A549 (cell line): ENCODE measurements around the gene LIMK2. TPM values are rescaled to one million over a fixed set of nuclear protein-coding genes. Genes with fewer than 3 reads are reported as not detected.

Experiments used
- ATAC-seq, 2 experiments: fragments of 200-7000 bp in 1 of 2; fragments of >200 bp in 1 of 2; cut with Nextera tagmentation in 1 of 2; cut with Tn5 transposase in 1 of 2; 3 replicates each; pipeline versions ENCODE4 v1.8.0 to v1.9.1; 2018 to 2020; ENCODE audit warnings: mild to moderate bottlenecking in 1 of 2, moderate library complexity in 1 of 2
- CTCF ChIA-PET: fragments of 300-600 bp; sonication (Branson Sonifier 250); formaldehyde crosslinking; extraction: SDS; loops from one replicate; lab custom pipeline; 2021; ENCODE audit warnings: antibody characterized with exemption, inconsistent platforms; lab: Yijun Ruan, JAX
- POLR2A ChIA-PET: fragments of 350-600 bp; formaldehyde crosslinking; extraction: SDS; loops from one replicate; lab custom pipeline; 2021; ENCODE audit warnings: antibody characterized with exemption, inconsistent platforms; lab: Yijun Ruan, JAX
- DNase-seq, 2 experiments: peaks; one replicate each; pipeline versions ENCODE4 v3.0.0 to v3.0.0-alpha.2; 2011 to 2016; ENCODE audit warnings: low read depth in 1 of 2, low spot score in 1 of 2
- FAIRE-seq: peaks from 2 replicates; lab custom pipeline; 2011; peaks lifted over from hg19 to GRCh38; lab: Jason Lieb, UNC
- H3K27ac ChIP-seq, 2 experiments: fragments of >200 bp; sonication (Bioruptor Twin); formaldehyde crosslinking; 3 replicates each; pipeline ENCODE4 v1.5.1; 2016 to 2017
- H3K4me1 ChIP-seq: fragments of >200 bp; sonication (Bioruptor Twin); formaldehyde crosslinking; 3 replicates; pipeline ENCODE4 v1.6.1; 2016
- H3K4me2 ChIP-seq: fragments of >200 bp; sonication (Bioruptor Twin); formaldehyde crosslinking; 3 replicates; pipeline ENCODE4 v1.6.1; 2016
- H3K4me3 ChIP-seq: fragments of >200 bp; sonication (Bioruptor Twin); formaldehyde crosslinking; 3 replicates; pipeline ENCODE4 v1.5.1; 2016
- H3K9me3 ChIP-seq: fragments of >200 bp; sonication (Bioruptor Twin); formaldehyde crosslinking; 3 replicates; pipeline ENCODE4 v1.6.1; 2016
- ATOH8 ChIP-seq: fragments of 250-450 bp; sonication (Bioruptor Pico); IDR thresholded peaks from 2 replicates; pipeline ENCODE4 v1.5.0; 2020; ENCODE audit warnings: low read depth, mild to moderate bottlenecking, moderate library complexity
- CBX2 ChIP-seq: fragments of 200-600 bp; sonication (generic); IDR thresholded peaks from 2 replicates; pipeline ENCODE4 v1.6.1; 2016; ENCODE audit warnings: low read depth, mild to moderate bottlenecking, borderline replicate concordance
- CTCF ChIP-seq: fragments of >200 bp; sonication (Bioruptor Twin); formaldehyde crosslinking; IDR thresholded peaks from 3 replicates; pipeline ENCODE4 v1.5.1; 2016
- E2F6 ChIP-seq: IDR thresholded peaks from 2 replicates; pipeline ENCODE4 v1.6.1; 2012; ENCODE audit warnings: low read depth, borderline replicate concordance
- HDAC2 ChIP-seq: fragments of 200-600 bp; sonication (generic); IDR thresholded peaks from 2 replicates; pipeline ENCODE4 v1.6.1; 2016
- HES2 ChIP-seq: fragments of >200 bp; sonication (Bioruptor Twin); formaldehyde crosslinking; IDR thresholded peaks from 2 replicates; pipeline ENCODE4 v1.6.1; 2016
- MAX ChIP-seq: IDR thresholded peaks from 2 replicates; pipeline ENCODE4 v1.6.1; 2012
- POLR2AphosphoS2 ChIP-seq: conservative IDR thresholded peaks from 2 replicates; pipeline ENCODE4 v1.6.1; 2012; ENCODE audit warnings: low read length, improper control_type of control experiment, inconsistent platforms
- RAD21 ChIP-seq, 2 experiments: fragments of >200 bp in 1 of 2; sonication (Bioruptor Twin) in 1 of 2; formaldehyde crosslinking in 1 of 2; IDR thresholded peaks in 1 of 2; conservative IDR thresholded peaks in 1 of 2; 2 replicates in 1 of 2; 3 replicates in 1 of 2; pipeline ENCODE4 v1.6.1; 2012 to 2018; ENCODE audit warnings: inconsistent platforms in 1 of 2
- RARB ChIP-seq: fragments of 250-450 bp; sonication (Bioruptor Pico); IDR thresholded peaks from 2 replicates; pipeline ENCODE4 v1.8.0; 2021; ENCODE audit warnings: mild to moderate bottlenecking, moderate library complexity
- RFX5 ChIP-seq: fragments of 450-650 bp; IDR thresholded peaks from 2 replicates; pipeline ENCODE4 v1.7.1; 2014; ENCODE audit warnings: antibody characterized with exemption, mild to moderate bottlenecking, moderate library complexity
- TP53 ChIP-seq: fragments of 250-450 bp; sonication (Bioruptor Pico); IDR thresholded peaks from 2 replicates; pipeline ENCODE4 v1.5.0; 2021; ENCODE audit warnings: mild to moderate bottlenecking, moderate library complexity
- WGBS: methylation state at CpG from one replicate; pipeline ENCODE4 v1.1.6; 2017; ENCODE audit errors: missing lambda C conversion rate; 5-methylcytosine and 5-hydroxymethylcytosine counted together
- polyA plus RNA-seq, 4 experiments: library from polyadenylated mRNA; depleted of rRNA in 3 of 4; stranded (reverse); fragments of >200 nt; fragmentation: RNase III in 1 of 4; extraction: RNeasy Plus Mini Kit Qiagen cat#74134 plus additional on column Dnase treatment in 1 of 4; gene quantifications; 2 replicates in 3 of 4; 3 replicates in 1 of 4; pipeline ENCODE4 v1.2.3, GENCODE V29; 2011 to 2017

Gene LIMK2
- polyA plus RNA-seq, 2 of the 4 experiments (the other 2 are of a cell fraction) = 3.1 to 6.9 TPM

- TF ChIP-seq TP53 (CRISPR knock-in tag) (0 out of 2 replicates have a peak, but pooled peaks have one; percentile 63), RARB (CRISPR knock-in tag) (no peak), RFX5 (peak; percentile 89), RAD21 (conservative IDR thresholded peaks at IDR 0.05 in 1 of 2, IDR thresholded peaks at IDR 0.05 in 1 of 2) (no peak)
Measured at GRCh38 chr22:31290494-31291471, 78.7 kb downstream of the LIMK2 start (continued).

- H3K27ac ChIP-seq = peak overlapping the region in 1 of 2 experiments; percentile 84; a peak in 4 of 6 replicates
- TF ChIP-seq HDAC2 (no peak), MAX (0 out of 2 replicates have a peak, but pooled peaks have one; percentile 2), HES2 (no peak)
- TF ChIP-seq, all 56 proteins: peak for 1
- CTCF ChIA-PET = interaction anchor here (0.5 to 4.5 kb wide), 17 partner anchors 9 to 612 kb away, joined by 3 to 27 read pairs (median 3); partner anchors contain the start of genes LIMK2 and PATZ1
- 53% methylated on average over 18 of the region's 20 CpGs for WGBS
- DNase-seq = no peak
- peak overlapping the region; percentile 88 for H3K4me2 ChIP-seq
- no peaks in the 10 kb centered on the region for H3K9me3 ChIP-seq
- ATAC-seq = peak; percentile 11 to 15; a peak in 2 of 6 replicates
- no peak for FAIRE-seq
- peak overlapping the region; percentile 14; the same call in 2 of the 3 replicates for H3K4me3 ChIP-seq
- POLR2A ChIA-PET = interaction anchor here (1.0 to 1.7 kb wide), 3 partner anchors 33 to 55 kb away, joined by 4 to 11 read pairs (median 4); partner anchors contain the start of gene PATZ1
- peaks cover 26% of the 10 kb centered on the region for H3K4me1 ChIP-seq
Measured at GRCh38 chr22:31291481-31292235, 79.6 kb downstream of the LIMK2 start.

GRCh38 chr22:31292236-31292989, 80.3 kb downstream of the LIMK2 start, which contains the start of gene PIK3IP1:
Gene PIK3IP1, minus strand, starts transcription at chr22:31292488. Its CDS starts 144 bp downstream, at chr22:31292344.
- no peaks in the 10 kb centered on the region for H3K9me3 ChIP-seq
- CTCF ChIA-PET = interaction anchor here (0.5 to 4.5 kb wide), 17 partner anchors 9 to 613 kb away, joined by 3 to 27 read pairs (median 3); partner anchors contain the start of genes LIMK2 and PATZ1
- DNase-seq = peak; percentile 66 to 79

More at GRCh38 chr22:31292236-31292989, 80.3 kb downstream of the LIMK2 start, which contains the start of gene PIK3IP1:
- H3K4me3 ChIP-seq = peak within 1 kb of the TSS; percentile 14; the same call in 2 of the 3 replicates
- H3K27ac ChIP-seq = peak within 1 kb of the TSS in 1 of 2 experiments; percentile 84; a peak in 4 of 6 replicates
- no peak for FAIRE-seq
- H3K4me2 ChIP-seq = peak within 1 kb of the TSS; percentile 88
- 34% methylated on average over 16 of the region's 19 CpGs for WGBS
- peak; percentile 71 to 80 for ATAC-seq
- POLR2A ChIA-PET = interaction anchor here (1.0 to 1.7 kb wide), 3 partner anchors 32 to 54 kb away, joined by 4 to 11 read pairs (median 4); partner anchors contain the start of gene PATZ1
- peak; percentile 35; the same call in 2 of the 3 replicates for TF ChIP-seq CTCF
- peak; percentile 12; the same call in 1 of the 2 replicates for TF ChIP-seq MAX
- TF ChIP-seq HDAC2 = no peak
- no peak for TF ChIP-seq ATOH8 (CRISPR knock-in tag)
- TF ChIP-seq RAD21 (conservative IDR thresholded peaks at IDR 0.05 in 1 of 2, IDR thresholded peaks at IDR 0.05 in 1 of 2) = peak; percentile 35 to 45; a peak in 3 of 5 replicates
- no peak for TF ChIP-seq POLR2AphosphoS2
- no peak for TF ChIP-seq E2F6
- no peak for TF ChIP-seq CBX2
- TF ChIP-seq, all 56 proteins: peak for 3
- H3K4me1 ChIP-seq = peaks cover 26% of the 10 kb centered on the region
